HepG2 (cell line): ENCODE results near the gene TREH. TPM values are rescaled to one million over a fixed set of nuclear protein-coding genes. Genes with fewer than 3 reads are reported as not detected.
A peak's percentile ranks its signal among the peaks of the same experiment; 100 is the strongest.

Experiments used
- AGO2 ChIP-seq: fragments of 200-400 bp; formaldehyde crosslinking; optimal IDR thresholded peaks from 2 replicates; pipeline ENCODE3; 2017; ENCODE audit warnings: mild to moderate bottlenecking, low read depth, low read length, moderate library complexity
- ETV5 ChIP-seq: IDR thresholded peaks from 2 replicates; pipeline ENCODE4 v1.6.1; 2018; ENCODE audit warnings: missing biosample characterization, missing genetic modification reagents, inconsistent platforms, borderline replicate concordance
- MXI1 ChIP-seq: IDR thresholded peaks from 3 replicates; pipeline ENCODE4 v1.6.1; 2012; ENCODE audit warnings: low read depth, low read length, inconsistent platforms, borderline replicate concordance
- RFX5 ChIP-seq: IDR thresholded peaks from 2 replicates; pipeline ENCODE4 v1.6.1; 2011; ENCODE audit warnings: low read depth, low read length, improper control_type of control experiment
- SP2 ChIP-seq: sonication (generic); formaldehyde crosslinking; IDR thresholded peaks from 2 replicates; pipeline ENCODE4 v1.5.1; 2020; ENCODE audit warnings: mild to moderate bottlenecking, missing genetic modification reagents
- THRA ChIP-seq: sonication (generic); formaldehyde crosslinking; IDR thresholded peaks from 2 replicates; pipeline ENCODE4 v1.4.0; 2020; ENCODE audit warnings: missing genetic modification reagents, borderline replicate concordance
- ZBTB2 ChIP-seq: sonication (generic); formaldehyde crosslinking; IDR thresholded peaks from 2 replicates; pipeline ENCODE4 v1.8.0; 2022; ENCODE audit warnings: low read depth, missing genetic modification reagents
- ZBTB39 ChIP-seq: sonication (generic); formaldehyde crosslinking; IDR thresholded peaks from 2 replicates; pipeline ENCODE4 v1.5.0; 2020; ENCODE audit warnings: missing genetic modification reagents
- ZNF34 ChIP-seq: sonication (generic); formaldehyde crosslinking; IDR thresholded peaks from 2 replicates; pipeline ENCODE4 v1.4.0; 2020; ENCODE audit warnings: mild to moderate bottlenecking, missing genetic modification reagents, borderline replicate concordance
- ZNF7 ChIP-seq: IDR thresholded peaks from 2 replicates; pipeline ENCODE4 v1.6.1; 2016; ENCODE audit warnings: missing biosample characterization, missing genetic modification reagents
- ZSCAN25 ChIP-seq: sonication (generic); formaldehyde crosslinking; IDR thresholded peaks from 2 replicates; pipeline ENCODE4 v1.8.0; 2022; ENCODE audit warnings: mild to moderate bottlenecking, missing genetic modification reagents
- ZSCAN30 ChIP-seq: sonication (generic); formaldehyde crosslinking; IDR thresholded peaks from 2 replicates; pipeline ENCODE4 v1.5.0; 2020; ENCODE audit warnings: mild to moderate bottlenecking, missing genetic modification reagents
- ZUFSP ChIP-seq: sonication (generic); formaldehyde crosslinking; IDR thresholded peaks from 2 replicates; pipeline ENCODE4 v1.9.0; 2021; ENCODE audit warnings: missing genetic modification reagents, mild to moderate bottlenecking, borderline replicate concordance
- polyA plus RNA-seq, 8 experiments: library from polyadenylated mRNA; depleted of rRNA in 3 of 8; stranded (reverse) in 7 of 8; unstranded in 1 of 8; fragments of >200 nt; fragmentation: Illumina TruSeq in 4 of 8; extraction: Trizol in 4 of 8; gene quantifications; 2 replicates each; pipeline versions ENCODE4 v1.2.1 to v1.2.3, GENCODE V29; 2011 to 2016; ENCODE audit warnings: low read depth in 4 of 8, missing spikeins in 1 of 8, mixed read lengths in 1 of 8; ENCODE audit not compliant: insufficient read depth in 1 of 8
- total RNA-seq, 5 experiments: library from RNA; depleted of rRNA; stranded (reverse); fragments of >200 nt; fragmentation: Illumina TruSeq; extraction: Trizol; gene quantifications; 2 replicates each; pipeline ENCODE4 v1.2.3, GENCODE V29; 2016; ENCODE audit warnings: low read depth in 1 of 5
- TF ChIP-seq, protein P1 (sequence below): sonication (generic); formaldehyde crosslinking; IDR thresholded peaks from 2 replicates; pipeline ENCODE4 v1.4.0; 2020; ENCODE audit warnings: missing genetic modification reagents, borderline replicate concordance
- TF ChIP-seq, protein P2 (sequence below): sonication (generic); formaldehyde crosslinking; IDR thresholded peaks from 2 replicates; pipeline ENCODE4 v1.4.0; 2020; ENCODE audit warnings: missing genetic modification reagents, borderline replicate concordance

TREH gene
- total and polyA plus RNA-seq, 2 of the 13 experiments (the other 11 are each of a cell fraction or from before 2014, with no cell fraction given) = 0.53 to 0.86 TPM

GRCh38 chr11:118679483-118679882, at the start of gene TREH (continued):
- TF ChIP-seq, protein P1, sequence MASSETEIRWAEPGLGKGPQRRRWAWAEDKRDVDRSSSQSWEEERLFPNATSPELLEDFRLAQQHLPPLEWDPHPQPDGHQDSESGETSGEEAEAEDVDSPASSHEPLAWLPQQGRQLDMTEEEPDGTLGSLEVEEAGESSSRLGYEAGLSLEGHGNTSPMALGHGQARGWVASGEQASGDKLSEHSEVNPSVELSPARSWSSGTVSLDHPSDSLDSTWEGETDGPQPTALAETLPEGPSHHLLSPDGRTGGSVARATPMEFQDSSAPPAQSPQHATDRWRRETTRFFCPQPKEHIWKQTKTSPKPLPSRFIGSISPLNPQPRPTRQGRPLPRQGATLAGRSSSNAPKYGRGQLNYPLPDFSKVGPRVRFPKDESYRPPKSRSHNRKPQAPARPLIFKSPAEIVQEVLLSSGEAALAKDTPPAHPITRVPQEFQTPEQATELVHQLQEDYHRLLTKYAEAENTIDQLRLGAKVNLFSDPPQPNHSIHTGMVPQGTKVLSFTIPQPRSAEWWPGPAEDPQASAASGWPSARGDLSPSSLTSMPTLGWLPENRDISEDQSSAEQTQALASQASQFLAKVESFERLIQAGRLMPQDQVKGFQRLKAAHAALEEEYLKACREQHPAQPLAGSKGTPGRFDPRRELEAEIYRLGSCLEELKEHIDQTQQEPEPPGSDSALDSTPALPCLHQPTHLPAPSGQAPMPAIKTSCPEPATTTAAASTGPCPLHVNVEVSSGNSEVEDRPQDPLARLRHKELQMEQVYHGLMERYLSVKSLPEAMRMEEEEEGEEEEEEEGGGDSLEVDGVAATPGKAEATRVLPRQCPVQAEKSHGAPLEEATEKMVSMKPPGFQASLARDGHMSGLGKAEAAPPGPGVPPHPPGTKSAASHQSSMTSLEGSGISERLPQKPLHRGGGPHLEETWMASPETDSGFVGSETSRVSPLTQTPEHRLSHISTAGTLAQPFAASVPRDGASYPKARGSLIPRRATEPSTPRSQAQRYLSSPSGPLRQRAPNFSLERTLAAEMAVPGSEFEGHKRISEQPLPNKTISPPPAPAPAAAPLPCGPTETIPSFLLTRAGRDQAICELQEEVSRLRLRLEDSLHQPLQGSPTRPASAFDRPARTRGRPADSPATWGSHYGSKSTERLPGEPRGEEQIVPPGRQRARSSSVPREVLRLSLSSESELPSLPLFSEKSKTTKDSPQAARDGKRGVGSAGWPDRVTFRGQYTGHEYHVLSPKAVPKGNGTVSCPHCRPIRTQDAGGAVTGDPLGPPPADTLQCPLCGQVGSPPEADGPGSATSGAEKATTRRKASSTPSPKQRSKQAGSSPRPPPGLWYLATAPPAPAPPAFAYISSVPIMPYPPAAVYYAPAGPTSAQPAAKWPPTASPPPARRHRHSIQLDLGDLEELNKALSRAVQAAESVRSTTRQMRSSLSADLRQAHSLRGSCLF (CRISPR knock-in tag) = no peak
- TF ChIP-seq ZBTB39 (CRISPR knock-in tag) = 0 out of 2 replicates have a peak, but pooled peaks have one; percentile 69
- TF ChIP-seq ZNF7 (CRISPR knock-in tag) = no peak
- no peak for TF ChIP-seq ZSCAN30 (CRISPR knock-in tag)
- TF ChIP-seq, protein P2, sequence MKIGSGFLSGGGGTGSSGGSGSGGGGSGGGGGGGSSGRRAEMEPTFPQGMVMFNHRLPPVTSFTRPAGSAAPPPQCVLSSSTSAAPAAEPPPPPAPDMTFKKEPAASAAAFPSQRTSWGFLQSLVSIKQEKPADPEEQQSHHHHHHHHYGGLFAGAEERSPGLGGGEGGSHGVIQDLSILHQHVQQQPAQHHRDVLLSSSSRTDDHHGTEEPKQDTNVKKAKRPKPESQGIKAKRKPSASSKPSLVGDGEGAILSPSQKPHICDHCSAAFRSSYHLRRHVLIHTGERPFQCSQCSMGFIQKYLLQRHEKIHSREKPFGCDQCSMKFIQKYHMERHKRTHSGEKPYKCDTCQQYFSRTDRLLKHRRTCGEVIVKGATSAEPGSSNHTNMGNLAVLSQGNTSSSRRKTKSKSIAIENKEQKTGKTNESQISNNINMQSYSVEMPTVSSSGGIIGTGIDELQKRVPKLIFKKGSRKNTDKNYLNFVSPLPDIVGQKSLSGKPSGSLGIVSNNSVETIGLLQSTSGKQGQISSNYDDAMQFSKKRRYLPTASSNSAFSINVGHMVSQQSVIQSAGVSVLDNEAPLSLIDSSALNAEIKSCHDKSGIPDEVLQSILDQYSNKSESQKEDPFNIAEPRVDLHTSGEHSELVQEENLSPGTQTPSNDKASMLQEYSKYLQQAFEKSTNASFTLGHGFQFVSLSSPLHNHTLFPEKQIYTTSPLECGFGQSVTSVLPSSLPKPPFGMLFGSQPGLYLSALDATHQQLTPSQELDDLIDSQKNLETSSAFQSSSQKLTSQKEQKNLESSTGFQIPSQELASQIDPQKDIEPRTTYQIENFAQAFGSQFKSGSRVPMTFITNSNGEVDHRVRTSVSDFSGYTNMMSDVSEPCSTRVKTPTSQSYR = 0 out of 2 replicates have a peak, but pooled peaks have one; percentile 21
- TF ChIP-seq ZNF34 = no peak
- TF ChIP-seq AGO2 = no peak
- TF ChIP-seq ZBTB2 (CRISPR knock-in tag) = no peak
- TF ChIP-seq SP2 (CRISPR knock-in tag) = no peak
- TF ChIP-seq ZUFSP = no peak
- no peak for TF ChIP-seq ZSCAN25
- TF ChIP-seq ETV5 (CRISPR knock-in tag) = no peak
- TF ChIP-seq RFX5 = no peak
- no peak for TF ChIP-seq THRA (CRISPR knock-in tag)
- TF ChIP-seq MXI1 = no peak
